OCI-LY1 (cell line): ENCODE results near the gene BLOC1S5.
"Not testable (repeated sequence)": the region's sequence is repeated elsewhere in the genome, so short reads cannot be mapped to it uniquely, and the experiment has no call there.

Experiments used
- H2AFZ ChIP-seq: fragments of 200-600 bp; sonication (generic), shearing (Covaris generic); 2 replicates; pipeline ENCODE4 v1.6.0; 2014; ENCODE audit warnings: antibody characterized with exemption, mild to moderate bottlenecking, low read length
- H3F3A ChIP-seq: fragments of 200-600 bp; sonication (generic), shearing (Covaris generic); 2 replicates; pipeline ENCODE4 v1.6.0; 2014; ENCODE audit warnings: mild to moderate bottlenecking, antibody characterized with exemption, low read length, moderate library complexity; ENCODE audit not compliant: insufficient read depth
- H3K27ac ChIP-seq: fragments of 200-600 bp; sonication (generic); 2 replicates; pipeline ENCODE4 v1.5.1; 2014; ENCODE audit warnings: low read length, mixed run types, mild to moderate bottlenecking, low read depth; ENCODE audit not compliant: poor library complexity, severe bottlenecking
- H3K27me3 ChIP-seq: fragments of 200-600 bp; sonication (generic); 2 replicates; pipeline ENCODE4 v1.6.0; 2014; ENCODE audit warnings: antibody characterized with exemption, mild to moderate bottlenecking, low read length, moderate library complexity; ENCODE audit not compliant: insufficient read depth
- H3K36me3 ChIP-seq: fragments of 200-600 bp; sonication (generic); 2 replicates; pipeline ENCODE4 v1.6.1; 2014; ENCODE audit warnings: mild to moderate bottlenecking, antibody characterized with exemption, low read length, moderate library complexity, mixed read lengths; ENCODE audit not compliant: insufficient read depth
- H3K4me1 ChIP-seq: fragments of 200-600 bp; sonication (generic); 2 replicates; pipeline ENCODE4 v1.5.1; 2014; ENCODE audit warnings: mild to moderate bottlenecking, low read length, moderate library complexity; ENCODE audit not compliant: insufficient read depth, severe bottlenecking
- H3K4me2 ChIP-seq: fragments of 200-600 bp; sonication (generic), shearing (Covaris generic); 2 replicates; pipeline ENCODE4 v1.6.1; 2014; ENCODE audit warnings: low read length
- H3K4me3 ChIP-seq: fragments of 200-600 bp; sonication (generic); 2 replicates; pipeline ENCODE4 v1.5.1; 2014; ENCODE audit warnings: low read length, low read depth, mild to moderate bottlenecking, mixed read lengths; ENCODE audit not compliant: poor library complexity, severe bottlenecking
- H3K79me2 ChIP-seq: fragments of 200-600 bp; shearing (Covaris generic); 2 replicates; pipeline ENCODE4 v1.6.1; 2016; ENCODE audit warnings: mixed run types, low read length, mixed read lengths; ENCODE audit not compliant: insufficient read depth
- H3K9ac ChIP-seq: fragments of 200-600 bp; sonication (generic), shearing (Covaris generic); 2 replicates; pipeline ENCODE4 v1.6.1; 2014; ENCODE audit warnings: mild to moderate bottlenecking, low read length, mixed read lengths
- H3K9me2 ChIP-seq: fragments of 200-600 bp; sonication (generic), shearing (Covaris generic); 2 replicates; pipeline ENCODE4 v1.6.1; 2014; ENCODE audit warnings: low read depth, mild to moderate bottlenecking, low read length, mixed read lengths
- H3K9me3 ChIP-seq: fragments of 200-600 bp; shearing (Covaris generic); 2 replicates; pipeline ENCODE4 v1.6.1; 2014; ENCODE audit warnings: low read length, mixed read lengths
- H4K20me1 ChIP-seq: fragments of 200-600 bp; sonication (generic), shearing (Covaris generic); 2 replicates; pipeline ENCODE4 v1.6.0; 2016; ENCODE audit warnings: mild to moderate bottlenecking, low read length; ENCODE audit not compliant: insufficient read depth
- EZH2 ChIP-seq: fragments of 200-600 bp; sonication (generic), shearing (Covaris generic); IDR thresholded peaks from 2 replicates; pipeline ENCODE4 v1.8.0; 2017; ENCODE audit warnings: borderline replicate concordance, mixed run types, mild to moderate bottlenecking, antibody characterized with exemption, low read length, moderate library complexity, mixed read lengths
- TF ChIP-seq, protein P1 (sequence below): fragments of 200-600 bp; sonication (generic), shearing (Covaris generic); IDR thresholded peaks from 2 replicates; pipeline ENCODE4 v1.5.1; 2017; ENCODE audit warnings: mild to moderate bottlenecking, antibody characterized with exemption, low read length, moderate library complexity, mixed read lengths

BLOC1S5 gene

DNA sequence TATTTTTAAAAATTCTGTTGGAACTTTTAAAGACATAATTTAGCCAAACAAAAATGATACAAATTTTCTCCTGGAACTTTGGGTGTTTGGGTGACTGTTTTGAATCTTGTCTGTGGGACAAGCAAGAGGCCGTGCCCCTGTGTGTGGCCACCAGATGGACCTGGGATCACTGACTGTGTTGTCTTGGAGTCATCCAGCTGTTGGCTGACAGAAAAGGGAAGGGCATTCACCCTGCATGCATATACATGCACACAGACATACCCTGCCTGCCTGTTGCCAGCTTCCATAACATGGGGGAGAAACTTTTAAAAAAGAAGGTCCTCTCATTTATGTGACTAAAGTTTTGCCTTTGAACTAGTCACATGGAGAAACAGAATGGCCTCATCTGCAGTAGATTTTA is 72.7 kb downstream of the BLOC1S5 start:
- Histone ChIP-seq H3K27me3 (no peaks in the 10 kb centered on the region), H3K4me3 (no peak overlapping the region), H2AFZ (no peak overlapping the region), H3K4me2 (no peak overlapping the region), H3K9ac (no peak overlapping the region), H3K27ac (no peak overlapping the region), H3K9me2 (no peaks in the 10 kb centered on the region), H3K79me2 (no peaks in the 10 kb centered on the region), H4K20me1 (no peaks in the 10 kb centered on the region), H3F3A (no peaks in the 10 kb centered on the region), H3K36me3 (no peaks in the 10 kb centered on the region), H3K4me1 (no peaks in the 10 kb centered on the region), H3K9me3 (no peaks in the 10 kb centered on the region)
- TF ChIP-seq, protein P1, sequence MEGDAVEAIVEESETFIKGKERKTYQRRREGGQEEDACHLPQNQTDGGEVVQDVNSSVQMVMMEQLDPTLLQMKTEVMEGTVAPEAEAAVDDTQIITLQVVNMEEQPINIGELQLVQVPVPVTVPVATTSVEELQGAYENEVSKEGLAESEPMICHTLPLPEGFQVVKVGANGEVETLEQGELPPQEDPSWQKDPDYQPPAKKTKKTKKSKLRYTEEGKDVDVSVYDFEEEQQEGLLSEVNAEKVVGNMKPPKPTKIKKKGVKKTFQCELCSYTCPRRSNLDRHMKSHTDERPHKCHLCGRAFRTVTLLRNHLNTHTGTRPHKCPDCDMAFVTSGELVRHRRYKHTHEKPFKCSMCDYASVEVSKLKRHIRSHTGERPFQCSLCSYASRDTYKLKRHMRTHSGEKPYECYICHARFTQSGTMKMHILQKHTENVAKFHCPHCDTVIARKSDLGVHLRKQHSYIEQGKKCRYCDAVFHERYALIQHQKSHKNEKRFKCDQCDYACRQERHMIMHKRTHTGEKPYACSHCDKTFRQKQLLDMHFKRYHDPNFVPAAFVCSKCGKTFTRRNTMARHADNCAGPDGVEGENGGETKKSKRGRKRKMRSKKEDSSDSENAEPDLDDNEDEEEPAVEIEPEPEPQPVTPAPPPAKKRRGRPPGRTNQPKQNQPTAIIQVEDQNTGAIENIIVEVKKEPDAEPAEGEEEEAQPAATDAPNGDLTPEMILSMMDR = no peak
- no peak for TF ChIP-seq EZH2

DNA sequence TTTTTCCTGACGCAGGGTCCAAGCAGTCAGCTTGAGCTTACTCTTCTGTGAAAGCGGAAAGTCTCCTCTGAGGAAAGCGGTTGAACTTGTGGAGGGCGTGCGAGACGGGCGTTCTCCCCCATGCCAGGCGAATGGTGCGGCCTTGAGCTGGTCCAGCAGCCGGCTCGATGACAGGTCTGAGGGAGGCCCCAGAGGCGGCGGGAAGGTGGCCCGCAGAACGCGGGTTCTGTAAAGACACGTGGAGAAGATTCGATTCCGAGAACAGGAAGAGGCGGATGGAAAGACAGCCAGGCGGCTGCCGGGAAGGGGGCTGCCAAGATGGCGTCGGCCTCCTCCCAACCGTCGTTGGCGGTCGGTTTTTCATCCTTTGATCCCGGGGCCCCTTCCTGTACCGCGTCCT is 78.0 kb downstream of the BLOC1S5 start:
- Histone ChIP-seq H3K27ac (no peak overlapping the region), H3K27me3 (no peaks in the 10 kb centered on the region), H3K4me2 (no peak overlapping the region), H3K4me1 (no peaks in the 10 kb centered on the region), H3K9me3 (no peaks in the 10 kb centered on the region), H3K36me3 (no peaks in the 10 kb centered on the region), H4K20me1 (no peaks in the 10 kb centered on the region), H3K9me2 (no peaks in the 10 kb centered on the region), H3K79me2 (no peaks in the 10 kb centered on the region), H3K4me3 (no peak overlapping the region), H2AFZ (no peak overlapping the region), H3K9ac (no peak overlapping the region), H3F3A (no peaks in the 10 kb centered on the region)
- TF ChIP-seq, protein P1 = no peak
- TF ChIP-seq EZH2 = no peak

- H3K4me1 ChIP-seq, H3K4me3 ChIP-seq, H3F3A ChIP-seq, H2AFZ ChIP-seq, H3K36me3 ChIP-seq, H3K79me2 ChIP-seq, H3K27me3 ChIP-seq, H3K9ac ChIP-seq, H3K9me3 ChIP-seq, H3K27ac ChIP-seq, H3K9me2 ChIP-seq, H4K20me1 ChIP-seq, H3K4me2 ChIP-seq: not testable (repeated sequence)
Observed at GRCh38 chr6:7983967-7984366, 80.2 kb downstream of the BLOC1S5 start.

DNA sequence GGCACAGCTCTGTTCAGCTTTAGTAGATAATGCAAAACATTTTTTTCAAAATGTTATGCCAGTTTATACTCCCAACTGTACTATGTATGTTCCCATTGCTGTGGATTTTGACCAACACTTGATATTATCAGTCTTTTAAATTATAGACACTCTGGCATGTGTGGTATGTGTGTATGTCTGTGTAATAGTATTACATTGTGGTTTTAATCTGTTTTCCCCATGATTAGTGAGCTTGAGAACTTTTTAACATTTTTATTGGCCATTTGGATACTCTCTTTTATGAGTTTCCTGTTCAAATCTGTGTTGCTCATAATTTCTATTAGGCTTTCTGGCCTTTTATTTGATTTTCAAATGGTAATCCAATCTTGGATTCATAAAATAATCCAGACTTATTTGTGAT is 84.4 kb downstream of the BLOC1S5 start:
- H4K20me1 ChIP-seq = no peaks in the 10 kb centered on the region
- no peak overlapping the region for H3K4me2 ChIP-seq
- no peaks in the 10 kb centered on the region for H3K9me3 ChIP-seq
- no peak overlapping the region for H2AFZ ChIP-seq
- no peak overlapping the region for H3K4me3 ChIP-seq
- TF ChIP-seq, protein P1 = no peak
- no peak for TF ChIP-seq EZH2
- H3K9me2 ChIP-seq = no peaks in the 10 kb centered on the region
- H3K4me1 ChIP-seq = peaks cover 10% of the 10 kb centered on the region
- no peak overlapping the region for H3K27ac ChIP-seq
- no peak overlapping the region for H3K9ac ChIP-seq
- no peaks in the 10 kb centered on the region for H3F3A ChIP-seq
- H3K27me3 ChIP-seq = no peaks in the 10 kb centered on the region
- no peaks in the 10 kb centered on the region for H3K79me2 ChIP-seq
- H3K36me3 ChIP-seq = no peaks in the 10 kb centered on the region
